HG03571 (cell line): ENCODE data around the gene REEP2.

Source experiments
- ATAC-seq: cut with Tn5 transposase; IDR thresholded peaks from one replicate; pipeline ENCODE4 v1.9.1; 2021; ENCODE audit not compliant: unreplicated experiment

The REEP2 gene

GRCh38 chr5:138448481-138449398 is 9.9 kb downstream of the REEP2 start:
- no peak for ATAC-seq

GRCh38 chr5:138449501-138450239 is 10.8 kb downstream of the REEP2 start:
- ATAC-seq = peak; percentile 73

- ATAC-seq = no peak
Observed at GRCh38 chr5:138450971-138451370, 12.1 kb downstream of the REEP2 start.

- no peak for ATAC-seq
Observed at GRCh38 chr5:138452720-138453119, 13.9 kb downstream of the REEP2 start.

GRCh38 chr5:138453590-138453989 is 14.7 kb downstream of the REEP2 start:
- no peak for ATAC-seq

- ATAC-seq = no peak
Observed at GRCh38 chr5:138454121-138454520, 15.3 kb downstream of the REEP2 start.

GRCh38 chr5:138455232-138455930 is 16.5 kb downstream of the REEP2 start:
- ATAC-seq = no peak

- no peak for ATAC-seq
Observed at GRCh38 chr5:138457531-138458275, 18.8 kb downstream of the REEP2 start.

- ATAC-seq = no peak
Observed at GRCh38 chr5:138458384-138458783, 19.5 kb downstream of the REEP2 start.

- no peak for ATAC-seq
Observed at GRCh38 chr5:138458856-138459255, 20.0 kb downstream of the REEP2 start.

GRCh38 chr5:138459311-138459933 is 20.6 kb downstream of the REEP2 start:
- ATAC-seq = no peak

- ATAC-seq = no peak
Observed at GRCh38 chr5:138460032-138460693, 21.3 kb downstream of the REEP2 start.

GRCh38 chr5:138461343-138462125 is 22.7 kb downstream of the REEP2 start:
- no peak for ATAC-seq

GRCh38 chr5:138463419-138464007 is 24.7 kb downstream of the REEP2 start:
- no peak for ATAC-seq

- peak; percentile 47 for ATAC-seq
Observed at GRCh38 chr5:138464008-138464387, 25.1 kb downstream of the REEP2 start.

- ATAC-seq = peak; percentile 70
Observed at GRCh38 chr5:138464388-138465260, 25.8 kb downstream of the REEP2 start.

- peak; percentile 54 for ATAC-seq
Observed at GRCh38 chr5:138465261-138466124, 26.6 kb downstream of the REEP2 start, which contains the start of gene EGR1. Gene EGR1, plus strand, starts transcription at chr5:138465479. Its CDS starts 283 bp downstream, at chr5:138465762.
